KOPT-K1 (cell line): ENCODE data around the gene SPSB4.

Source experiments
- H3K27ac ChIP-seq: fragments of 200-600 bp; sonication (generic); 2 replicates; pipeline ENCODE4 v1.5.1; 2016; ENCODE audit warnings: antibody characterized with exemption, mild to moderate bottlenecking, low read depth, low read length; ENCODE audit not compliant: poor library complexity, severe bottlenecking
- H3K36me3 ChIP-seq: fragments of 200-600 bp; sonication (generic); 2 replicates; pipeline ENCODE4 v1.5.1; 2017; ENCODE audit warnings: antibody characterized with exemption, mild to moderate bottlenecking, low read length, moderate library complexity; ENCODE audit not compliant: insufficient read depth
- H3K9me3 ChIP-seq: fragments of 200-600 bp; sonication (generic); 2 replicates; pipeline ENCODE4 v1.5.1; 2017; ENCODE audit warnings: antibody characterized with exemption, low read length, mild to moderate bottlenecking; ENCODE audit not compliant: insufficient read depth, poor library complexity, severe bottlenecking

Gene SPSB4

GRCh38 chr3:141124715-141125114 lies 73.6 kb downstream of the SPSB4 start:
- H3K36me3 ChIP-seq, result no peaks in the 10 kb centered on the region
- no peak overlapping the region for H3K27ac ChIP-seq
- no peaks in the 10 kb centered on the region for H3K9me3 ChIP-seq

- Histone ChIP-seq H3K36me3 (no peaks in the 10 kb centered on the region), H3K9me3 (no peaks in the 10 kb centered on the region), H3K27ac (no peak overlapping the region)
Measured at GRCh38 chr3:141125351-141125750, 74.2 kb downstream of the SPSB4 start.

GRCh38 chr3:141126661-141127343 lies 75.7 kb downstream of the SPSB4 start:
- Histone ChIP-seq H3K36me3 (no peaks in the 10 kb centered on the region), H3K9me3 (no peaks in the 10 kb centered on the region), H3K27ac (no peak overlapping the region)

- Histone ChIP-seq H3K27ac (no peak overlapping the region), H3K9me3 (no peaks in the 10 kb centered on the region), H3K36me3 (no peaks in the 10 kb centered on the region)
Measured at GRCh38 chr3:141127344-141128125, 76.4 kb downstream of the SPSB4 start.

GRCh38 chr3:141128126-141128777 lies 77.1 kb downstream of the SPSB4 start:
- no peaks in the 10 kb centered on the region for H3K36me3 ChIP-seq
- no peak overlapping the region for H3K27ac ChIP-seq
- no peaks in the 10 kb centered on the region for H3K9me3 ChIP-seq

GRCh38 chr3:141129049-141129448 lies 77.9 kb downstream of the SPSB4 start:
- Histone ChIP-seq H3K9me3 (no peaks in the 10 kb centered on the region), H3K36me3 (no peaks in the 10 kb centered on the region), H3K27ac (no peak overlapping the region)

- Histone ChIP-seq H3K9me3 (no peaks in the 10 kb centered on the region), H3K27ac (no peak overlapping the region)
Measured at GRCh38 chr3:141129541-141130011, 78.4 kb downstream of the SPSB4 start.

GRCh38 chr3:141143517-141143916 lies 92.4 kb downstream of the SPSB4 start:
- no peak overlapping the region for H3K27ac ChIP-seq
- H3K9me3 ChIP-seq, result peaks cover 22% of the 10 kb centered on the region
- H3K36me3 ChIP-seq, result no peaks in the 10 kb centered on the region

More at GRCh38 chr3:141129541-141130011, 78.4 kb downstream of the SPSB4 start:
- no peaks in the 10 kb centered on the region for H3K36me3 ChIP-seq

- Histone ChIP-seq H3K27ac (no peak overlapping the region), H3K9me3 (peaks cover 10% of the 10 kb centered on the region), H3K36me3 (no peaks in the 10 kb centered on the region)
Measured at GRCh38 chr3:141146979-141147470, 95.9 kb downstream of the SPSB4 start.

- Histone ChIP-seq H3K36me3 (no peaks in the 10 kb centered on the region), H3K27ac (no peak overlapping the region), H3K9me3 (peaks cover 10% of the 10 kb centered on the region)
Measured at GRCh38 chr3:141147657-141148056, 96.5 kb downstream of the SPSB4 start.

- Histone ChIP-seq H3K9me3 (peaks cover 5% of the 10 kb centered on the region), H3K36me3 (no peaks in the 10 kb centered on the region), H3K27ac (no peak overlapping the region)
Measured at GRCh38 chr3:141148169-141148568, 97.0 kb downstream of the SPSB4 start.

- Histone ChIP-seq H3K27ac (no peak overlapping the region), H3K36me3 (no peaks in the 10 kb centered on the region), H3K9me3 (no peaks in the 10 kb centered on the region)
Measured at GRCh38 chr3:141148770-141149169, 97.6 kb downstream of the SPSB4 start.

GRCh38 chr3:141150081-141150830 lies 99.1 kb downstream of the SPSB4 start:
- Histone ChIP-seq H3K27ac (no peak overlapping the region), H3K9me3 (no peaks in the 10 kb centered on the region), H3K36me3 (no peaks in the 10 kb centered on the region)

- no peak overlapping the region for H3K27ac ChIP-seq
- no peaks in the 10 kb centered on the region for H3K36me3 ChIP-seq
- no peaks in the 10 kb centered on the region for H3K9me3 ChIP-seq
Measured at GRCh38 chr3:141150931-141151330, 99.8 kb downstream of the SPSB4 start.
